HepG2 (cell line): ENCODE measurements around the gene JAZF1.

Source experiments
- TFAP4 ChIP-seq: sonication (generic); IDR thresholded peaks from 2 replicates; pipeline ENCODE4 v1.6.1; 2016; ENCODE audit warnings: low read depth, borderline replicate concordance
- ZNF142 ChIP-seq: sonication (generic); formaldehyde crosslinking; IDR thresholded peaks from 2 replicates; pipeline ENCODE4 v1.4.0; 2020; ENCODE audit warnings: missing genetic modification reagents

- TF ChIP-seq TFAP4 (no peak), ZNF142 (no peak)
These were observed 598 bp downstream of the JAZF1 start for GRCh38 chr7:28180031-28180363.
